ENCODE results near the gene FRMD5. TPM values are rescaled to one million over a fixed set of nuclear protein-coding genes. Genes with fewer than 3 reads are reported as not detected.

Gene FRMD5
- total RNA-seq, 4 donors from 2014 or later: 0.31 to 0.72 TPM; not detected in 2

DNA sequence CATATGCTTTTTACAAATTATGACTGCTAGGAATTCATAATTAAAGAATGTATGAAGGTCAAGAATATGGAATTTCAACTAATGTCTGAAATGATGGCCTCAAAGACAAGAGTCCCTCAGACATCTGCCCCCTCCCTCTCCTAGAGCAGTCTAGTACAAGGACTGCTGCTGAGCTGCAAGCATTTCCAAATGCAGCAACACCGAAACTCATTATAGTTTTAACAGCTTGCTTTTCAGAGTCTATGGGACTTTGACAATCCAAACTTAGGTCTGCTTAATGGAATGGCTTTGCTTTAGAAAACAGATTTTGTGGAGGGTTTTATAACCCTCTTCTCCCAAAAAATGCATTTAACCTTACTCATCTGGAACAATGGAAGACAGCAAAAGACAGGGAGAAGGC, 252.9 kb downstream of the FRMD5 start:
- Histone ChIP-seq H3K27me3 (no peaks in the 10 kb centered on the region), H3K27ac (no peak overlapping the region), H3K36me3 (no peaks in the 10 kb centered on the region), H3K9me3 (no peaks in the 10 kb centered on the region), H3K4me1 (no peaks in the 10 kb centered on the region), H3K4me3 (no peak overlapping the region)
- WGBS: 71% methylated on average over 1 of the region's 1 CpG
- TF ChIP-seq, protein P1, sequence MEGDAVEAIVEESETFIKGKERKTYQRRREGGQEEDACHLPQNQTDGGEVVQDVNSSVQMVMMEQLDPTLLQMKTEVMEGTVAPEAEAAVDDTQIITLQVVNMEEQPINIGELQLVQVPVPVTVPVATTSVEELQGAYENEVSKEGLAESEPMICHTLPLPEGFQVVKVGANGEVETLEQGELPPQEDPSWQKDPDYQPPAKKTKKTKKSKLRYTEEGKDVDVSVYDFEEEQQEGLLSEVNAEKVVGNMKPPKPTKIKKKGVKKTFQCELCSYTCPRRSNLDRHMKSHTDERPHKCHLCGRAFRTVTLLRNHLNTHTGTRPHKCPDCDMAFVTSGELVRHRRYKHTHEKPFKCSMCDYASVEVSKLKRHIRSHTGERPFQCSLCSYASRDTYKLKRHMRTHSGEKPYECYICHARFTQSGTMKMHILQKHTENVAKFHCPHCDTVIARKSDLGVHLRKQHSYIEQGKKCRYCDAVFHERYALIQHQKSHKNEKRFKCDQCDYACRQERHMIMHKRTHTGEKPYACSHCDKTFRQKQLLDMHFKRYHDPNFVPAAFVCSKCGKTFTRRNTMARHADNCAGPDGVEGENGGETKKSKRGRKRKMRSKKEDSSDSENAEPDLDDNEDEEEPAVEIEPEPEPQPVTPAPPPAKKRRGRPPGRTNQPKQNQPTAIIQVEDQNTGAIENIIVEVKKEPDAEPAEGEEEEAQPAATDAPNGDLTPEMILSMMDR (IDR thresholded peaks at IDR 0.05): no peak
- TF ChIP-seq EP300 (IDR thresholded peaks at IDR 0.05) (no peak), POLR2A (IDR thresholded peaks at IDR 0.05) (no peak)
- no peak for DNase-seq (ENCODE audit: low spot score in 2 of 2)

DNA sequence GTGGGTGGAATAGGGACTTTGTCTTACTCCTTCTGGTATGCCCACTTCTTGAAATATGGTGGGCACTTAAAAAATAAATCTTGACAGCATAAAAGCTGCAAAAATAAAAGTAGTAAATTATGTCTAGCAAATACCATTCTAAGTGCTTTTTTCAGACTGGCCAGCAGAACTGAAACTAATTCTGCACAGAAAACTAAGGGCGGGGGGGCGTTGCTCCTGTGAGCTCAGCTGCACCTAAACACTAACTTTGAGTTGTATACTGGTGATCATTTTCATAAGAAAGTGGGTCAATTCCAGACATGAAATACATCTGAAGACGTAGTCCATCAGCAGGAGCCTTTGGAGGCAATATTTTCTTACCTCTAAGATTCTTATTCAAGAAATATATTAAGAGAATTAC, 253.5 kb downstream of the FRMD5 start:
- H3K27me3 ChIP-seq: no peaks in the 10 kb centered on the region
- H3K4me1 ChIP-seq: no peaks in the 10 kb centered on the region
- no peak overlapping the region for H3K27ac ChIP-seq
- no peaks in the 10 kb centered on the region for H3K36me3 ChIP-seq
- no peak overlapping the region for H3K4me3 ChIP-seq
- 73% methylated on average over 3 of the region's 3 CpGs for WGBS
- H3K9me3 ChIP-seq: no peaks in the 10 kb centered on the region
- DNase-seq (ENCODE audit: low spot score in 2 of 2): no peak
- TF ChIP-seq EP300 (IDR thresholded peaks at IDR 0.05) (no peak), POLR2A (IDR thresholded peaks at IDR 0.05) (no peak), POLR2AphosphoS5 (IDR thresholded peaks at IDR 0.05) (no peak)
- TF ChIP-seq, protein P1 (IDR thresholded peaks at IDR 0.05): no peak

DNA sequence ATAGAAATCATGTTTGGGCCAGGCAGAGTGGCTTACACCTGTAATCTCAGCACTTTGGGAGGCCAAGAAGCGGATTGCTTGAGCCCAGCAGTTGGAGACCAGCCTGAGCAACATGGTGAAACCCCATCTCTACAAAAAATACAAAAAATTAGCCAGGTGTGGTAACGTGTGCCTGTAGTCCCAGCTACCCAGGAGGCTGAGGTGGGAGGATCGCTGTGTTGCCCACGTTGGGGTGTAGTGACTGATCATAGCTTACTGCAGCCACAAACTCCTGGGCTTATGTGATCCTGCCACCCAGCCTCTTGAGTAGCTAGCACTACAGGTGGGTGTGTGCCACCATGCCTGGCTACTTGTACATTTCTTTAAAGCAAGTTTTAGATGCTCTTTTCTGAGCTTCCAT, 254.0 kb downstream of the FRMD5 start:
- H3K27ac ChIP-seq: no peak overlapping the region
- H3K27me3 ChIP-seq: no peaks in the 10 kb centered on the region
- TF ChIP-seq, protein P1 (IDR thresholded peaks at IDR 0.05): no peak
- TF ChIP-seq POLR2A (IDR thresholded peaks at IDR 0.05) (no peak), EP300 (IDR thresholded peaks at IDR 0.05) (no peak), POLR2AphosphoS5 (IDR thresholded peaks at IDR 0.05) (no peak)
- WGBS: 83% methylated on average over 3 of the region's 4 CpGs
- no peaks in the 10 kb centered on the region for H3K36me3 ChIP-seq
- no peaks in the 10 kb centered on the region for H3K4me1 ChIP-seq
- no peak overlapping the region for H3K4me3 ChIP-seq
- no peaks in the 10 kb centered on the region for H3K9me3 ChIP-seq
- DNase-seq (ENCODE audit: low spot score in 2 of 2): no peak

DNA sequence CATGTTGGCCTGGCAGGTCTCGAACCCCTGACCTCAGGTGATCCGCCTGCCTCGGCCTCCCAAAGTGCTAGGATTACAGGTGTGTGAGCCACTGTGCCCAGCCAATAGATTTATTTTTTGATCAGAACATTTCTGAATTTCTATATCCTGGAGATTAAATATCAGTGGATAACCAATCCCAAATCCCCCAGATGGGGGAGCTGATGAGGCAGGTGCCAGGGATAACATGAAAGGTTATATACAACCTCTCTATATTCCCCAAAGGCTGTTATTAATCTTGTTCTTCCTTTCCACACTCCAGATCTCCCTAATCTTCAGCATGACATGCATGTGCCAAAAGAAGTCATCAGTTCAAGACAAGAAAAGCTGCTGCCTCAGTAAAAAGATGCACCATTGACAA, 256.0 kb downstream of the FRMD5 start:
- no peaks in the 10 kb centered on the region for H3K4me1 ChIP-seq
- no peaks in the 10 kb centered on the region for H3K36me3 ChIP-seq
- TF ChIP-seq POLR2AphosphoS5 (IDR thresholded peaks at IDR 0.05) (no peak), POLR2A (IDR thresholded peaks at IDR 0.05) (no peak), EP300 (IDR thresholded peaks at IDR 0.05) (no peak)
- TF ChIP-seq, protein P1 (IDR thresholded peaks at IDR 0.05): no peak
- no peak overlapping the region for H3K4me3 ChIP-seq
- no peak for DNase-seq (ENCODE audit: low spot score in 2 of 2)
- no peaks in the 10 kb centered on the region for H3K27me3 ChIP-seq
- H3K9me3 ChIP-seq: no peaks in the 10 kb centered on the region
- no peak overlapping the region for H3K27ac ChIP-seq
- 91% methylated on average over 3 of the region's 3 CpGs for whole genome bisulfite sequencing

DNA sequence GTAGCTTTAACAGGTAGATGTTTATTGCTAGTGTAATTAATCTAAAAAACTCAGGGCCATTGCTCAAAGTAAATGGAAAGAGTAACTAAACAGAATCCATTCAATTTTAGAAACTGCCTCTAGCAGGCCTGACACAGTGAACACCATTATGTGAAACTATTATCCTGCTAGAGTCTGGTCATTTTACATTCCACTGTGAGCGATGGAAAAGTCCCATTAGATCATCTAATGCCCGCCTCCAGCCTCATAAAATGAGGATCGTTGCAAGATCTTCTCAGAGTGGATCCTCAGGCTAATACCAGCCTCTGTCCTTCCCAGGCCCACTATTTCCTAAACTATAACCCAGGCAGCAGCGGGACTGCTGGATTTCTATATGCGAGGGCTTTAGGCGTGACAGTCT, 260.6 kb downstream of the FRMD5 start:
- no peak overlapping the region for H3K27ac ChIP-seq
- TF ChIP-seq EP300 (IDR thresholded peaks at IDR 0.05): no peak
- TF ChIP-seq, protein P1 (IDR thresholded peaks at IDR 0.05): no peak
- TF ChIP-seq POLR2A (IDR thresholded peaks at IDR 0.05): no peak
- no peak for TF ChIP-seq POLR2AphosphoS5 (IDR thresholded peaks at IDR 0.05)
- no peak overlapping the region for H3K4me3 ChIP-seq
- H3K36me3 ChIP-seq: no peaks in the 10 kb centered on the region
- 76% methylated on average over 6 of the region's 6 CpGs for WGBS
- H3K27me3 ChIP-seq: no peaks in the 10 kb centered on the region
- H3K4me1 ChIP-seq: peaks cover 8% of the 10 kb centered on the region
- H3K9me3 ChIP-seq: no peaks in the 10 kb centered on the region
- no peak for DNase-seq (ENCODE audit: low spot score in 2 of 2)
